OCI-M1 (cell line): ENCODE measurements around the gene FLNA.

Source experiments
- DNase-seq: peaks from one replicate; lab custom pipeline; 2025; lab: John Stamatoyannopoulos, UW

The FLNA gene

GRCh38 chrX:154378059-154378798, 3.8 kb upstream of the FLNA start:
- DNase-seq = no peak

DNA sequence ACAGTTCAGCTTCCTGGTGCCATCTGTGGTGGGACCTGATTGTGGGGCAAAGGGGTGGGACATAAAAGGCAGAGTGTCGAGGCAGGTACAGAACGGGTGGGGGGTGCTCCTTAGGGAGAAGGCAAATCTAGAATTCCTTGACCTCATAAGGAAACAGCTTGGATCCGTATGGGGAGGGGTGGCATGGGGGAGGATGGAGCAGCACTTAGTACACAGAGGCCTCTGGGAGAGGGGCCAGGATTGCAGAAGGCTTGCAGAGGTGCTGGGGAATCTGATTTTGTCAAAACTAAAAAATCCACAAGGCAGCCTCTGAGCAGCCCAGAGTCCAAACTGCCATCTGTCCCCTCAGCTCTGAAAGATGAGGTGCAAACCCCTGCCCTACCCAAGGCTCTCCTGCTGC, 2.3 kb upstream of the FLNA start:
- no peak for DNase-seq

- DNase-seq = no peak
Observed at GRCh38 chrX:154375156-154375504, 696 bp upstream of the FLNA start.

DNA sequence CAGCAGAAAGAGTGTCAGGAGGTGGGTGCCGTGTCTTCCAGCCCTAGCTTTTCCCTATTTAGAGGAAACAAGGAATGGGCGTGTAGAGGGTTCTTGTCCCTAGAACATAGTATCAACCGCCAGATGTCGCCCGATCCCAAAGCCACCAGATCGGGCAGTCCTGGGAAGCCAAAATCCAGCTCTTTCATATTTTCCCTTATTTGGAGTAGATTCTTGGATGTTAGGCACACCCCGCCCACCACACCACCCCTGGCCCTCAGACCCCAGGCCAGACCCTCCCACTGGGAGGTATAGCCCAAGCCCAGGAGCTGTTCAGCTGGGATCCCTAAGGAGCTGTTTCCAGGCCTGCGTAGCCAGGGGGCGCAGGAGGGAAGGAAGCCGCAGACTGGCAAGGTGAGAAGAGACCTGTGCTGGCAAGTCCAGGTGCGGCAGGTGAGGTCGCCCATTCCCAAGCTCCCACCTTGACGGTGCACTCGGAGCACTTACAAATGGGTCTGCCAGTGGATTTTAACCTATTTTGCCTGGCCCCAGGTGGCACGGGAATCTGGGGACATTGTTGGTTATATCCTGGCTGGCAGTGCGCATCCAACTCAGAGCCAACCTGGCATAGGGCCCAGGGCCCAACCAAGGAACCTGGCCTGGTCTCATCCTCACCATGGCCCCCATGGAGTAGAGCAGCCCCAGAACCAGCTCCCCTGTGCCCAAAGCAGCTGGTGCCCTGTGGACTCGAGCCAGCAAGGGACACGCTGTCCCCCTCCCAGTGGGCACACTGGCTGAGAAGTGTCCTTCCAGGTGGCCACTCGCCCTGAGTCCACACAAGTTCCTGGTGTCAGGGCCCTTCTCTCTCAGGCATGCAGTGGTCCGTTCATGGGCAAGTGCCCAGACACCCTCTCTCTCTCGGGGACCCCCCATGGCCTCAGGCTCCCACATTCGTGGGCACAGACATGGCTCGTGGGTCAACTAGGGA, 811 bp downstream of the FLNA start:
- no peak for DNase-seq

DNA sequence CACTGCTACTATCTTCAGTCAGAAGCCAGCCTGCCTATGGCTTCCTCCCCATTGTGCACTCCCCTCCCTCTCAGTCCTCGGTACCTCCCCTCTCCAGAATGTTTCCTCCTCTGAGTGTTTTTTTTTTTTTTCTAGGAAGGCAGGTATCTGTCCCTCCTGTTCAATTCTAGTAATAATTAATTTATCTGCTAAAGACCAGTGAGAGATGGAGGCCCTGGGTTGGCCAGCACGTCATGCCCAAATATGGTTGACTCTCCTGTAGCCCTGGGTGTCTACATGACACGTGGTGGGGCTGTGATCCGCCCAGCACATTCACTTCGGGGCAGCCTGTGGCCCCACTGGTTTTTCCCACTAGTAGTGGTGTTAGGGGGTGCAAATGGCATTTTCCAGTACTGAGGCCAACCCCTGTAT, 1.8 kb downstream of the FLNA start:
- DNase-seq = peak; percentile 26

GRCh38 chrX:154371789-154372300, 2.6 kb downstream of the FLNA start:
- no peak for DNase-seq

GRCh38 chrX:154371017-154371788, 3.2 kb downstream of the FLNA start:
- DNase-seq = peak; percentile 94

- peak; percentile 53 for DNase-seq
Observed at GRCh38 chrX:154370300-154371016, 4.0 kb downstream of the FLNA start.

GRCh38 chrX:154369449-154370299, 4.8 kb downstream of the FLNA start:
- DNase-seq = peak; percentile 80

- DNase-seq = peak; percentile 88
Observed at GRCh38 chrX:154368630-154369448, 5.6 kb downstream of the FLNA start.

GRCh38 chrX:154367474-154368308, 6.7 kb downstream of the FLNA start:
- no peak for DNase-seq

- DNase-seq = no peak
Observed at GRCh38 chrX:154366666-154367055, 7.8 kb downstream of the FLNA start.

DNA sequence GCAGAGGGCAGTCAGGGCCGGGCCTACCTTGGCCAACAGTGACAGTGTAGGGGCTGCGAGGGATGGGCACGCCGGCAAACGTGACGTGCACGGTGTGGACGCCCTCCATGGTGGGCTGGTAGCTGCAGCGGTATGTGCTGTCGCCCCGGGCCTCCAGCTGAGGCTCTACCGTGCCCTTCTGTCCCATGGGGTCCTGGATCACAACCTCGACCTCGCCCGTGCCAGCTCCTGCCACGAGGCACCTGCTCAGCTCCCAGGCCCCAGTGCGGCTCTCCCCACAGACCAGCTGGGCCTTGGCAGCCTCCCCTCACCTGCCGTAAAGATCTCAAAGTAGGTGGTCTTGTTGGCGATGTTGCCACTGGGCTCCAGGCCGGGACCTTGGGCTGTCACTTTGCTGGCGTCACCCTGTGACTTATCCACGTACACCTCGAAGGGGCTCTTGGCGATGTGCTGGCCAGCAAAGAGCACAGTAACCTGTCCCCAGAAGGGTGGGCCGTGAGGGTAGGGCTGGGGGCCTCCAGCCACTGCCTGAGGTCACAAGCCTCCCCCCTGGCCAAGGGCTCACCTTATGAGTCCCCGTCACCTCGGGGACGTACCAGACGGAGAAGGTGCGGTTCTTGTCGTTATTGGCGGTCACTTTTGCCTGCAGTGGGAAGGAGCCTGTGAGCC, 8.3 kb downstream of the FLNA start:
- DNase-seq = no peak

DNA sequence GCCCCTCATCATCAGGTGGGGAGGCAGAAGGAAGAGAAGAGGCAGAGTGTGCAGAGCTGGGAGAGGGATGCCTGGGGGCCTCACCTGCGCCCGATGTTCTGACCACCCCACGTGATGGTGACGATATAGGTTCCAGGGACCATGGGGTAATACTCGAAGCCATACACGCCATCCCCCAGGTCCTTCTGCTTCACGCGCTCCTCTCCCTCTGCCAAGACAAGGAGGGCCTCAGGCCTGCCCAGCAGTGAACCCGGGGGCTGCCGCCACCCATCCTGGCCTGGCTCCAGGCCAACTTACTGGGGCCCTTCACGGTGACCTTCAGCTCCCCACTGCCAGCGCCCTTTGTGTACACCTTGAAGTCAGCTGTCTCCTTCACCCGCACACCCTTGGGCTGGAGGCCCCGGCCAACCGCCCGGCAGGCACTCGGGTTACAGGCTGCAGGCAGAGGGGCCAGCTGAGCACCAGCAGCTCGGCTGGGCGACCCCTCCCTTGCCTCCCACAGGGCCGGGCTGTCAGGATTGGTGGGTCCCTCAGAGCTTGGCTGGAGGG, 9.3 kb downstream of the FLNA start:
- no peak for DNase-seq

- DNase-seq = no peak
Observed at GRCh38 chrX:154363706-154364439, 10.6 kb downstream of the FLNA start.

DNA sequence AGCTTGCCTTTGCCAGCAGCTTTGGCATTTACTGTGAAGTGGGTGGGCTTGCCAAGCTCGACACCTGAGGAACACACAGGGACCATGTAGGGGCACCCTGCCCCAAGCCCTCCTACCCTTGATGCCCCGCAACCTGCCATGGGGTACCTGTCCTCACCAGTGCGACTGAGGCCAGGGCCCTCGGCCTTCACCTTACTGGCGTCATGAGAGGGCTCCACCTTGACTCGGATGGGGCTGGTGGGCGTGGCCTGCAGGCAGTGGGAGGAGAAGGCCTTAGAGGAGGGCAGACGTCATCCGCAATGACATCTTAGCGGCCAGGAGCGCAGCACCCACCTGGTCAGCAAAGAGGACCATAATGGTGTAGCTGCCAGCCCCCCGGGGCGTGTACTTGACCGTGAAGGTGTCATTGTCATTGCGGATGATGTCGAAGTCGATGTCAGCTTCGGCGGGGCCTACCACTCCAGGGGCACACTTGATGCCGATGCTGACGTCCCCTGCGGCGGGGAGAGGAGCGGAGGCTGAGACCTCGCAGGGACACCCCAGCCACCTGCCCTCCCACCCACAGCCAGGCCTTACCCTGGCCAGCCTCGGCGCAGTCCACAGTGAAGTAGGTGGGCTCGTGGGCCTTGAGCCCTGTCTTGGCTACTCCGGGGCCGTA, 12.2 kb downstream of the FLNA start:
- no peak for DNase-seq
